Stimulated activated CD4-positive, alpha-beta T cell treated with anti-CD3 and anti-CD28 coated beads, Interleukin-15, amount 100 ng/mL, for 24 hours (primary cell): ENCODE data around the gene SOHLH2.

ENCODE experiments used
- DNase-seq: peaks from one replicate; pipeline ENCODE4 v3.0.0-alpha.2; 2020

Gene SOHLH2

GRCh38 chr13:36130552-36131221 is 83.7 kb downstream of the SOHLH2 start:
- no peak for DNase-seq

GRCh38 chr13:36130193-36130551 is 84.2 kb downstream of the SOHLH2 start:
- DNase-seq, result no peak

- DNase-seq, result no peak
These were observed 84.8 kb downstream of the SOHLH2 start for GRCh38 chr13:36129539-36129938.

- no peak for DNase-seq
These were observed 87.9 kb downstream of the SOHLH2 start for GRCh38 chr13:36126491-36126890.

GRCh38 chr13:36125841-36126240 is 88.5 kb downstream of the SOHLH2 start:
- no peak for DNase-seq

- no peak for DNase-seq
These were observed 90.0 kb downstream of the SOHLH2 start for GRCh38 chr13:36124236-36124822.
